Liver (tissue), 9 donors: ENCODE measurements around the gene PLEKHO2. TPM values are rescaled to one million over a fixed set of nuclear protein-coding genes. Genes with fewer than 3 reads are reported as not detected.

ENCODE experiments used
- DNase-seq: peaks from one replicate; pipeline ENCODE4 v3.0.0-alpha.2; 2017; ENCODE audit warnings: low spot score
- H3K27ac ChIP-seq, 2 donors: one replicate each; pipeline ENCODE4 v1.7.0; 2013; ENCODE audit warnings: inconsistent platforms in 2 of 2, low read length in 2 of 2, control low read depth in 1 of 2, low read depth in 1 of 2, mild to moderate bottlenecking in 1 of 2
- H3K27me3 ChIP-seq, 4 donors: one replicate each; pipeline versions ENCODE4 v1.6.1 to v1.7.0; 2013; ENCODE audit warnings: low read length in 3 of 4, inconsistent platforms in 1 of 4, mild to moderate bottlenecking in 1 of 4, moderate library complexity in 1 of 4; ENCODE audit not compliant: control insufficient read depth in 4 of 4, insufficient read depth in 4 of 4
- H3K36me3 ChIP-seq, 4 donors: one replicate each; pipeline versions ENCODE4 v1.6.1 to v1.7.0; 2013; ENCODE audit warnings: low read length in 3 of 4, mild to moderate bottlenecking in 3 of 4, low read depth in 1 of 4, moderate library complexity in 1 of 4; ENCODE audit not compliant: control insufficient read depth in 4 of 4, insufficient read depth in 3 of 4
- H3K4me1 ChIP-seq, 4 donors: one replicate each; pipeline versions ENCODE4 v1.6.1 to v1.7.0; 2013; ENCODE audit warnings: low read length in 3 of 4, mild to moderate bottlenecking in 3 of 4, moderate library complexity in 1 of 4; ENCODE audit not compliant: control insufficient read depth in 4 of 4, insufficient read depth in 4 of 4
- H3K4me3 ChIP-seq, 3 donors: one replicate each; pipeline versions ENCODE4 v1.6.1 to v1.7.0; 2013; ENCODE audit warnings: low read length in 3 of 3, control low read depth in 1 of 3, low read depth in 1 of 3, mild to moderate bottlenecking in 1 of 3
- H3K9ac ChIP-seq, 2 donors: one replicate each; pipeline ENCODE4 v1.7.0; 2013; ENCODE audit warnings: low read length in 2 of 2, mild to moderate bottlenecking in 2 of 2, moderate library complexity in 2 of 2, control low read depth in 1 of 2, low read depth in 1 of 2
- H3K9me3 ChIP-seq, 4 donors: one replicate each; pipeline versions ENCODE4 v1.6.1 to v1.7.0; 2013; ENCODE audit warnings: low read length in 3 of 4; ENCODE audit not compliant: control insufficient read depth in 4 of 4
- ATF3 ChIP-seq: IDR thresholded peaks from 2 replicates; pipeline ENCODE4 v1.6.1; 2016; ENCODE audit warnings: antibody characterized with exemption
- CTCF ChIP-seq: fragments of 150-350 bp; IDR thresholded peaks from 2 replicates; pipeline ENCODE4 v1.5.1; 2017; ENCODE audit warnings: improper control_type of control experiment, low read depth, low read length; ENCODE audit not compliant: missing input control
- EGR1 ChIP-seq, 2 donors: IDR thresholded peaks; 2 replicates each; pipeline ENCODE4 v1.6.1; 2016 to 2018; ENCODE audit warnings: antibody characterized with exemption in 2 of 2, low read depth in 2 of 2
- FOXA1 ChIP-seq: IDR thresholded peaks from 2 replicates; pipeline ENCODE4 v1.6.1; 2016; ENCODE audit warnings: antibody characterized with exemption
- FOXA2 ChIP-seq: IDR thresholded peaks from 2 replicates; pipeline ENCODE4 v1.6.1; 2016; ENCODE audit warnings: antibody characterized with exemption
- GABPA ChIP-seq, 2 donors: IDR thresholded peaks in 1 of 2; conservative IDR thresholded peaks in 1 of 2; 2 replicates each; pipeline ENCODE4 v1.6.1; 2016; ENCODE audit warnings: antibody characterized with exemption in 2 of 2, mild to moderate bottlenecking in 1 of 2, moderate library complexity in 1 of 2
- HNF4A ChIP-seq, 2 donors: conservative IDR thresholded peaks; 2 replicates each; pipeline ENCODE4 v1.6.1; 2016; ENCODE audit warnings: antibody characterized with exemption in 2 of 2, mild to moderate bottlenecking in 2 of 2
- HNF4G ChIP-seq: IDR thresholded peaks from 2 replicates; pipeline ENCODE4 v1.6.1; 2016; ENCODE audit warnings: antibody characterized with exemption
- JUND ChIP-seq, 2 donors: IDR thresholded peaks; 2 replicates each; pipeline ENCODE4 v1.6.1; 2016; ENCODE audit warnings: antibody characterized with exemption in 2 of 2
- NR2F2 ChIP-seq: IDR thresholded peaks from 2 replicates; pipeline ENCODE4 v1.6.1; 2016; ENCODE audit warnings: antibody characterized with exemption
- RAD21 ChIP-seq, 2 donors: IDR thresholded peaks; 2 replicates each; pipeline ENCODE4 v1.6.1; 2016; ENCODE audit warnings: antibody characterized with exemption in 2 of 2, mild to moderate bottlenecking in 2 of 2
- REST ChIP-seq: IDR thresholded peaks from 2 replicates; pipeline ENCODE4 v1.6.1; 2016; ENCODE audit warnings: antibody characterized with exemption, mild to moderate bottlenecking
- SP1 ChIP-seq: IDR thresholded peaks from 2 replicates; pipeline ENCODE4 v1.6.1; 2018; ENCODE audit warnings: antibody characterized with exemption, mild to moderate bottlenecking
- TAF1 ChIP-seq: conservative IDR thresholded peaks from 2 replicates; pipeline ENCODE4 v1.6.1; 2016; ENCODE audit warnings: antibody characterized with exemption, mild to moderate bottlenecking
- YY1 ChIP-seq: IDR thresholded peaks from 2 replicates; pipeline ENCODE4 v1.6.1; 2016; ENCODE audit warnings: antibody characterized with exemption, mild to moderate bottlenecking
- WGBS: extraction: QIAGEN DNeasy Blood & Tissue Kit; methylation state at CpG from one replicate; pipeline ENCODE4 v1.1.7; 2013; 5-methylcytosine and 5-hydroxymethylcytosine counted together
- polyA plus RNA-seq, 2 donors: library from polyadenylated mRNA; stranded (reverse) in 1 of 2; unstranded in 1 of 2; fragments of 200-250 nt in 1 of 2; fragments of >200 nt in 1 of 2; fragmentation: Nextera tagmentation in 1 of 2; extraction: Ambion mirVana in 1 of 2; gene quantifications; one replicate each; pipeline versions ENCODE4 v1.2.1 to v1.2.3, GENCODE V29; 2013 to 2015
- total RNA-seq, 2 donors: library from RNA; depleted of rRNA; stranded (reverse); fragments of >200 nt; gene quantifications; one replicate each; pipeline ENCODE4 v1.2.3, GENCODE V29; 2014
- donor health status: healthy.
- donor health status: healthy.
- donor health status: healthy.
- donor health status: healthy.
- donor health status: healthy.

The PLEKHO2 gene
- total and polyA plus RNA-seq, 4 donors, result 2.0 to 11.3 (median 8.5) TPM

- TF ChIP-seq CTCF, result no peak
These were observed 16.4 kb downstream of the PLEKHO2 start (continued) for GRCh38 chr15:64858021-64858575.

GRCh38 chr15:64859226-64859625 lies 17.5 kb downstream of the PLEKHO2 start:
- Histone ChIP-seq H3K27me3 (no peaks in the 10 kb centered on the region), H3K4me3 (no peak overlapping the region), H3K9ac (no peak overlapping the region), H3K9me3 (no peaks in the 10 kb centered on the region), H3K4me1 (peaks cover 0 to 15% (median 3%) of the 10 kb centered on the region in 4 donors), H3K36me3 (peaks cover 0 to 3% (median 2%) of the 10 kb centered on the region in 4 donors), H3K27ac (no peak overlapping the region)
- TF ChIP-seq HNF4G (no peak), ATF3 (no peak), TAF1 (no peak), CTCF (no peak), EGR1 (IDR thresholded peaks at IDR 0.05; ENCODE audit: low read depth in 2 of 2) (no peak), YY1 (no peak), SP1 (no peak), NR2F2 (no peak), JUND (IDR thresholded peaks at IDR 0.05) (no peak), FOXA1 (no peak)
- no peak for DNase-seq
- WGBS, result 84% methylated on average over 2 of the region's 2 CpGs

GRCh38 chr15:64861331-64861730 lies 19.6 kb downstream of the PLEKHO2 start:
- Histone ChIP-seq H3K4me3 (no peak overlapping the region), H3K27me3 (no peaks in the 10 kb centered on the region), H3K9me3 (no peaks in the 10 kb centered on the region), H3K27ac (no peak overlapping the region), H3K9ac (no peak overlapping the region), H3K4me1 (peaks cover 0 to 12% (median 2%) of the 10 kb centered on the region in 4 donors), H3K36me3 (peaks cover 0 to 9% (median 3%) of the 10 kb centered on the region in 4 donors)
- TF ChIP-seq FOXA2 (no peak), GABPA (IDR thresholded peaks at IDR 0.05 in 1 of 2, conservative IDR thresholded peaks at IDR 0.05 in 1 of 2) (no peak), FOXA1 (no peak), NR2F2 (no peak), RAD21 (IDR thresholded peaks at IDR 0.05) (no peak), YY1 (no peak)
- WGBS, result 90% methylated on average over 11 of the region's 11 CpGs
- no peak for DNase-seq

- H3K27ac ChIP-seq, result no peak overlapping the region
- H3K36me3 ChIP-seq, result peaks cover 0 to 9% (median 3%) of the 10 kb centered on the region in 4 donors
- no peak for DNase-seq
- no peak overlapping the region for H3K9ac ChIP-seq
- 89% methylated on average over 4 of the region's 4 CpGs for WGBS
- H3K4me1 ChIP-seq, result peaks cover 0 to 12% (median under 1%) of the 10 kb centered on the region in 4 donors
- H3K27me3 ChIP-seq, result no peaks in the 10 kb centered on the region
- H3K4me3 ChIP-seq, result no peak overlapping the region
- no peaks in the 10 kb centered on the region for H3K9me3 ChIP-seq
- TF ChIP-seq NR2F2, result no peak
- no peak for TF ChIP-seq SP1
- TF ChIP-seq GABPA (IDR thresholded peaks at IDR 0.05 in 1 of 2, conservative IDR thresholded peaks at IDR 0.05 in 1 of 2), result no peak
- TF ChIP-seq TAF1, result no peak
- no peak for TF ChIP-seq JUND (IDR thresholded peaks at IDR 0.05)
- no peak for TF ChIP-seq FOXA1
- TF ChIP-seq REST, result no peak
- no peak for TF ChIP-seq HNF4A (conservative IDR thresholded peaks at IDR 0.05)
- TF ChIP-seq CTCF, result no peak
These were observed 20.2 kb downstream of the PLEKHO2 start for GRCh38 chr15:64861960-64862359.
